HEK293 (cell line): Measurements from ENCODE around the gene PKDCC.

Source experiments
- CTCF ChIP-seq: fragments of 450-650 bp; formaldehyde crosslinking; IDR thresholded peaks from 2 replicates; pipeline ENCODE4 v1.5.1; 2016; ENCODE audit warnings: missing biosample characterization, missing genetic modification characterization
- KLF17 ChIP-seq: fragments of 450-650 bp; formaldehyde crosslinking; IDR thresholded peaks from 2 replicates; pipeline ENCODE4 v1.5.1; 2016; ENCODE audit warnings: missing biosample characterization, missing genetic modification characterization
- MYNN ChIP-seq: fragments of 450-650 bp; formaldehyde crosslinking; IDR thresholded peaks from 2 replicates; pipeline ENCODE4 v1.5.1; 2016; ENCODE audit warnings: missing biosample characterization, missing genetic modification characterization, borderline replicate concordance
- ZBTB20 ChIP-seq: fragments of 450-650 bp; formaldehyde crosslinking; IDR thresholded peaks from 2 replicates; pipeline ENCODE4 v1.5.1; 2016; ENCODE audit warnings: missing biosample characterization, missing genetic modification characterization
- ZNF19 ChIP-seq: fragments of 450-650 bp; formaldehyde crosslinking; IDR thresholded peaks from 2 replicates; pipeline ENCODE4; 2016; ENCODE audit warnings: missing biosample characterization, missing genetic modification characterization, low read depth
- ZNF239 ChIP-seq: fragments of 450-650 bp; formaldehyde crosslinking; IDR thresholded peaks from 2 replicates; pipeline ENCODE4 v1.5.1; 2016; ENCODE audit warnings: missing biosample characterization, missing genetic modification characterization
- ZNF24 ChIP-seq: fragments of 450-650 bp; formaldehyde crosslinking; IDR thresholded peaks from 2 replicates; pipeline ENCODE4 v1.5.1; 2016; ENCODE audit warnings: missing biosample characterization, missing genetic modification characterization
- ZNF274 ChIP-seq, 2 experiments: fragments of 200-500 bp in 1 of 2; fragments of 450-650 bp in 1 of 2; sonication (Bioruptor generic) in 1 of 2; formaldehyde crosslinking in 1 of 2; IDR thresholded peaks; 2 replicates each; pipeline versions ENCODE4 v1.5.1 to v1.6.1; 2014 to 2016; ENCODE audit warnings: borderline replicate concordance in 1 of 2, inconsistent platforms in 1 of 2, low read length in 1 of 2, missing biosample characterization in 1 of 2, missing genetic modification characterization in 1 of 2
- ZNF362 ChIP-seq: fragments of 450-650 bp; formaldehyde crosslinking; IDR thresholded peaks from 2 replicates; pipeline ENCODE4 v1.5.1; 2016; ENCODE audit warnings: missing biosample characterization, missing genetic modification characterization
- ZNF837 ChIP-seq: fragments of 450-650 bp; formaldehyde crosslinking; IDR thresholded peaks from 2 replicates; pipeline ENCODE4 v1.5.1; 2016; ENCODE audit warnings: missing biosample characterization, missing genetic modification characterization
- ZXDB ChIP-seq: fragments of 450-650 bp; formaldehyde crosslinking; IDR thresholded peaks from 2 replicates; pipeline ENCODE4 v1.5.1; 2016; ENCODE audit warnings: missing biosample characterization, missing genetic modification characterization
- TF ChIP-seq, protein P1 (sequence below): fragments of 450-650 bp; formaldehyde crosslinking; IDR thresholded peaks from 2 replicates; pipeline ENCODE4 v1.5.1; 2016; ENCODE audit warnings: missing biosample characterization, missing genetic modification characterization, low read depth

GRCh38 chr2:42100683-42101205 lies 52.9 kb downstream of the PKDCC start:
- TF ChIP-seq, protein P1, sequence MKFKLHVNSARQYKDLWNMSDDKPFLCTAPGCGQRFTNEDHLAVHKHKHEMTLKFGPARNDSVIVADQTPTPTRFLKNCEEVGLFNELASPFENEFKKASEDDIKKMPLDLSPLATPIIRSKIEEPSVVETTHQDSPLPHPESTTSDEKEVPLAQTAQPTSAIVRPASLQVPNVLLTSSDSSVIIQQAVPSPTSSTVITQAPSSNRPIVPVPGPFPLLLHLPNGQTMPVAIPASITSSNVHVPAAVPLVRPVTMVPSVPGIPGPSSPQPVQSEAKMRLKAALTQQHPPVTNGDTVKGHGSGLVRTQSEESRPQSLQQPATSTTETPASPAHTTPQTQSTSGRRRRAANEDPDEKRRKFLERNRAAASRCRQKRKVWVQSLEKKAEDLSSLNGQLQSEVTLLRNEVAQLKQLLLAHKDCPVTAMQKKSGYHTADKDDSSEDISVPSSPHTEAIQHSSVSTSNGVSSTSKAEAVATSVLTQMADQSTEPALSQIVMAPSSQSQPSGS = no peak
- TF ChIP-seq ZNF19 (tag by site-specific recombination) (no peak), MYNN (tag by site-specific recombination) (no peak), ZNF239 (tag by site-specific recombination) (no peak), ZNF837 (no peak), ZNF362 (tag by site-specific recombination) (no peak), ZNF24 (no peak), ZXDB (no peak), ZNF274 (IDR thresholded peaks at IDR 0.05; ENCODE audit: low read length) (no peak), ZNF274 (tag by site-specific recombination; IDR thresholded peaks at IDR 0.05; ENCODE audit: borderline replicate concordance) (no peak), CTCF (no peak), ZBTB20 (tag by site-specific recombination) (no peak), KLF17 (tag by site-specific recombination) (no peak)
